LNCaP clone FGC (cell line): ENCODE data around the gene RARA.

Experiments
- DNase-seq: peaks from one replicate; pipeline ENCODE4 v3.0.0-alpha.2; 2011; ENCODE audit warnings: low read depth
- H3K4me3 ChIP-seq: 2 replicates; pipeline ENCODE4 v1.5.1; 2011; ENCODE audit warnings: mild to moderate bottlenecking, low read depth, low read length, control low read depth
- CTCF ChIP-seq: IDR thresholded peaks from 2 replicates; pipeline ENCODE4 v1.5.1; 2012; ENCODE audit warnings: mild to moderate bottlenecking; ENCODE audit not compliant: control insufficient read depth, insufficient read depth; ENCODE audit errors: extremely low read depth

Gene RARA

GRCh38 chr17:40329839-40330794, 21.1 kb downstream of the RARA start:
- H3K4me3 ChIP-seq = peak overlapping the region; percentile 36
- no peak for TF ChIP-seq CTCF
- peak; percentile 55 for DNase-seq

- no peak for DNase-seq
- TF ChIP-seq CTCF = no peak
- H3K4me3 ChIP-seq = peak overlapping the region; percentile 36
These were observed 22.0 kb downstream of the RARA start for GRCh38 chr17:40330850-40331470.

GRCh38 chr17:40331743-40332641, 23.0 kb downstream of the RARA start:
- H3K4me3 ChIP-seq = peak overlapping the region; percentile 18; the same call in 1 of the 2 replicates
- no peak for TF ChIP-seq CTCF
- DNase-seq = peak; percentile 69

- no peak for DNase-seq
- TF ChIP-seq CTCF = no peak
- H3K4me3 ChIP-seq = no peak overlapping the region
These were observed 24.9 kb downstream of the RARA start for GRCh38 chr17:40333781-40334448.

- TF ChIP-seq CTCF = no peak
- no peak for DNase-seq
- H3K4me3 ChIP-seq = no peak overlapping the region
These were observed 26.6 kb downstream of the RARA start for GRCh38 chr17:40335620-40336019.

GRCh38 chr17:40337351-40337750, 28.4 kb downstream of the RARA start:
- H3K4me3 ChIP-seq = no peak overlapping the region
- no peak for DNase-seq

More at GRCh38 chr17:40337351-40337750, 28.4 kb downstream of the RARA start:
- TF ChIP-seq CTCF = no peak
